HG02588 (cell line): ENCODE data around the gene DNAJB6.

Experiments used
- ATAC-seq: cut with Tn5 transposase; IDR thresholded peaks from one replicate; pipeline ENCODE4 v1.9.1; 2021; ENCODE audit warnings: mild to moderate bottlenecking, moderate library complexity; ENCODE audit not compliant: unreplicated experiment

DNAJB6 gene

GRCh38 chr7:157425137-157425731 lies 88.4 kb downstream of the DNAJB6 start:
- ATAC-seq, result no peak

- ATAC-seq, result no peak
These were observed 89.0 kb downstream of the DNAJB6 start for GRCh38 chr7:157425761-157426160.

DNA sequence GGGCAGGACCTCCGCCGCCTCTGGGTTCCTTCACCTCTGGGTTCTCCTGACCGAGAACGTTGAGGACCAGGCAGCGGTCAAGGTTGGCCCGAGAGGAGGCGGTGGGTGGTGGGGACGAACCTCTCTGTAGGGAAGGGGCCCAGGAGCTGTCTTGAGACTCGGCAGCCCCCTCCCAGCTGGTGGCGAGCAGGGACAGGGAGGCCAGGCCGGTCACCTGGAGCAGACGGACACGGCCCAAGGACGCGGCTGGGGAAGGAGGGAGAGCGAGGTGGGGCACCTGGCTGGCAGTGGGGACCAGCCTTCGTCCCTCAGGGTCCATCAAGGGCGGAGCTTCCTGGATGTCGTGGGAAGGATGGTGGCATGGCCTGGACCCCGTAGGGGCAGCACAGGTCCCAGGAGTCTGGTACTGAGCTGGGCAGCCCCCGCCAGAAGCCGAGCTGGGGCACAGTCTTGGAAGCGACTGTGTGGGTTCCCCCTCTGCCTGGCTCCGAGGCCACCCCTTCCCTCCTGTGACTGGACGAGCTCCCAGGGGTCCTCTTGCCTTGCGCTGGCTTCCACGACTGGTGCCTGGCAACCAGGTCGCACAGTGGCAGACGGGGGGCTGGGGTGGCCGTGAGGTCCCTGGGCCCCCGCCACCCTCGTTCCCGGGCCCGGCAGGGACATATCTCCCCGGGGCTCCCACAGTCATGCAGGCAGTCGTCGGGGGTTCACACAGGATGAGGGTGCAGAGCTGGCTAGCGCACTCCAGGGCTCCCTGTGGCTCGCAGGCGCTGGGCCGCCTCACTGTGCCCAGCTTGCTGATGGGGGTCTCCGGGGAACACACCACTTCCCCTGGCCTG lies 89.9 kb downstream of the DNAJB6 start:
- no peak for ATAC-seq

DNA sequence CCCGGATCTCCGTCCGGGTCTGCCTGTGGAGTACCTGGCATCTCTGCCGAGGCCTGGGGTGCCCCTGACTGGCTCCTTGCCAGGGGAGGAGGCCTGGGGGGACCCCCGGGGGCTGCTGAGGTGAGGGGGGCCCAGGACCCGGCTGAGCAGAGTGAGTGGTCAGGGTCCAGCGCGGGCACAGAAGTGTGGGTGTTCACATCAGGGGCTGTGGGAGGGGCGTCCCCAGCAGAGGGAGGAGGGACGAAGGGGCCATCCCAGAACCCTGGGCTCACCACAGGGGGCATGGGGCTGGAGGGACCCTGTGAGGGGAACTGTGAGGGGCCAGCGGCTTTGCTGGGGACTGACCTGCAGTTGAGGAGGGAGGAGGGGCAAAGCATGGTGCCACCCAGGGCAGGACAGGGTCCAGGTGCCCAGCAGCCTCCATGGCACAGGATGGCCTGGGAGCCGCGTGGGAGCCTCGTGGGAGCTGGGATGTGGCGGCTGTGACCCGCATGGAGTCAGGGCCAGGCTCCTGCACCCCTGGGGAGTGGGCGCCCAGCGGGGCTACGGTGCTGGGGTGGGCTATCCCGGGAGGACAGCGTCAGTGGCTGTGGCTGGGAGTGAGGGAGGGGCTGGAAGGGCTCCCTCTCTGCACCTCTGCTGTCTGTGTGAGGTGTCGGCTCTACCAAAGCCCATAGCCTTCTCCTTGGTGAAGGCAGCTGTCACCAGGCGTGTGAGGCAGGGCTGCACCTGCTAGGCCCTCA lies 91.2 kb downstream of the DNAJB6 start:
- ATAC-seq, result no peak

GRCh38 chr7:157428554-157428945 lies 91.7 kb downstream of the DNAJB6 start:
- ATAC-seq, result no peak

- ATAC-seq, result no peak
These were observed 92.3 kb downstream of the DNAJB6 start for GRCh38 chr7:157429001-157429679.

GRCh38 chr7:157429680-157430224 lies 92.9 kb downstream of the DNAJB6 start:
- no peak for ATAC-seq

- no peak for ATAC-seq
These were observed 93.9 kb downstream of the DNAJB6 start for GRCh38 chr7:157430721-157431120.

- ATAC-seq, result no peak
These were observed 94.6 kb downstream of the DNAJB6 start for GRCh38 chr7:157431173-157431950.

- ATAC-seq, result no peak
These were observed 95.2 kb downstream of the DNAJB6 start for GRCh38 chr7:157431951-157432540.

GRCh38 chr7:157432541-157432956 lies 95.7 kb downstream of the DNAJB6 start:
- no peak for ATAC-seq

- ATAC-seq, result no peak
These were observed 96.3 kb downstream of the DNAJB6 start for GRCh38 chr7:157432957-157433576.

- no peak for ATAC-seq
These were observed 96.8 kb downstream of the DNAJB6 start for GRCh38 chr7:157433628-157434027.

GRCh38 chr7:157434231-157434630 lies 97.4 kb downstream of the DNAJB6 start:
- ATAC-seq, result no peak

GRCh38 chr7:157434701-157435100 lies 97.9 kb downstream of the DNAJB6 start:
- ATAC-seq, result no peak

DNA sequence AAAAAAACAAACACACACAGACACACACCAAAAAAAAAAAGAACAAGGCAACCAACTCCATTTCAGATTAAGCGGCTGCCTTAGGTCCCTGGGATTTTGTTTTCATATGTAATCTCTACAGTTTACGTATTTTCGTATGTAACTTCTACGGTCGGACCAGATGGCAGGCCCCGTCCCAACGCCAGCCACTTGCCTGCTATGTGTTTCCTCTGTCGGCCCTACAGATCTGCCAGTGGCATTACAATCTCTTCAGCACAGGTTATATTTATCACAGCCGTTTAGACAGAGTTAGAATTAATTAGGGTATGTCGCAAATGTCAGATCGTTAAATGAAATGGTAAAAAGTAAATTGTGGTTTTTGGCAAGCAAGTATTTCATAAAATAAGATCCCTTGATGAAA lies 99.3 kb downstream of the DNAJB6 start:
- no peak for ATAC-seq

DNA sequence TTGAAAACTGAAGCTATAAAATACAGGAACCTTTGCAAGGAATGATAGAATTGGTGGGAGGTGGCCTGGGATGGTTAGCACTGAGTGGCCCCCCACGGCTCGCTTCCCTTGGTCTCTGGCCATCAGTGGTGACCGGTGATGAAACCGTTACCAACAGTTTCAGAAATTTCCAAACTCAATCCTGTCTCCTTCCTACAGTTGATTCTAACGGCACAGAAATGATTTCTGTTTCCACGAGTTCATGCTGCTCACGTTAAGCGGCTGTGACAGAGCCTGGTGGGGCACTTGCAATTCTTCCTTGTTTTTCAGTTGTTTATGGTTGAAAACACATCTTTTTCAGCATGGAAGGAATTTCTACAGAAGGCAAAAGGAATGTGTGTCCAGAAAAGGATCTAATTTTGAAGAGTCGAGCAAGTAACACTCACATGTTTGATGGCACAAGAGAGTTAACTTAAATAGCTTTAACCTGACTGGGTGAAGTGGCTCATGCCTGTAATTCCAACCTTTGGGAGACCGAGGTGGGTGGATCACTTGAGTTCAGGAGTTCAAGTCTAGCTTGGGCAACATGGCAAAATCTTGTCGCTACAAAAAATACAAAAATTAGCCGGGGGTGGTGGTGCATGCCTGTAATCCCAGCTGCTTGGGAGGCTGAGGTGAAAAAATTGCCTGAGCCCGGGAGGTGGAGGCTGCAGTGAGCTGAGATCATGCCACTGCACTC lies 100.1 kb downstream of the DNAJB6 start:
- no peak for ATAC-seq

GRCh38 chr7:157437519-157438061 lies 100.8 kb downstream of the DNAJB6 start:
- ATAC-seq, result no peak
